Upper lobe of right lung (tissue), 1 donor: ENCODE results near the gene MYCN. TPM values are rescaled to one million over a fixed set of nuclear protein-coding genes. Genes with fewer than 3 reads are reported as not detected.

Source experiments
- ATAC-seq: fragments of 200-7000 bp; cut with Tn5 transposase; one replicate; pipeline ENCODE4 v1.9.1; 2020; ENCODE audit warnings: mild to moderate bottlenecking, moderate library complexity
- DNase-seq: peaks from one replicate; pipeline ENCODE4 v3.0.0-alpha.2; 2020
- H3K27ac ChIP-seq: fragments of 200-600 bp; one replicate; pipeline ENCODE4 v1.8.0; 2022
- H3K27me3 ChIP-seq: fragments of 200-600 bp; one replicate; pipeline ENCODE4 v1.8.0; 2022; ENCODE audit warnings: mild to moderate bottlenecking
- H3K36me3 ChIP-seq: fragments of 200-600 bp; one replicate; pipeline ENCODE4 v1.8.0; 2022
- H3K4me1 ChIP-seq: fragments of 200-600 bp; one replicate; pipeline ENCODE4 v1.8.0; 2022
- H3K4me3 ChIP-seq: fragments of 200-600 bp; one replicate; pipeline ENCODE4 v1.8.0; 2022; ENCODE audit warnings: mild to moderate bottlenecking
- H3K9me3 ChIP-seq: fragments of 200-600 bp; one replicate; pipeline ENCODE4 v1.8.0; 2022
- intact Hi-C: fragments of 100-400 bp; cut with DNase I; formaldehyde crosslinking; loops from one replicate; pipeline ENCODE4 v1.11.0; 2022
- total RNA-seq: library from RNA; stranded (reverse); fragmentation: NEBNext Ultra II Directional; extraction: Animal tissue kit (Norgen Biotek cat#: 25700); gene quantifications from one replicate; pipeline ENCODE4 v1.2.1, GENCODE V29; 2021
- TF ChIP-seq, protein P1 (sequence below): fragments of 200-600 bp; IDR thresholded peaks from one replicate; pipeline ENCODE4 v1.8.0; 2022; ENCODE audit warnings: antibody characterized with exemption
- donor health status: DM: no; HTN: yes; CAD: no; lungs with severe emphysema.

Gene MYCN
- total RNA-seq, 1 donor from 2014 or later = 0.49 TPM

DNA sequence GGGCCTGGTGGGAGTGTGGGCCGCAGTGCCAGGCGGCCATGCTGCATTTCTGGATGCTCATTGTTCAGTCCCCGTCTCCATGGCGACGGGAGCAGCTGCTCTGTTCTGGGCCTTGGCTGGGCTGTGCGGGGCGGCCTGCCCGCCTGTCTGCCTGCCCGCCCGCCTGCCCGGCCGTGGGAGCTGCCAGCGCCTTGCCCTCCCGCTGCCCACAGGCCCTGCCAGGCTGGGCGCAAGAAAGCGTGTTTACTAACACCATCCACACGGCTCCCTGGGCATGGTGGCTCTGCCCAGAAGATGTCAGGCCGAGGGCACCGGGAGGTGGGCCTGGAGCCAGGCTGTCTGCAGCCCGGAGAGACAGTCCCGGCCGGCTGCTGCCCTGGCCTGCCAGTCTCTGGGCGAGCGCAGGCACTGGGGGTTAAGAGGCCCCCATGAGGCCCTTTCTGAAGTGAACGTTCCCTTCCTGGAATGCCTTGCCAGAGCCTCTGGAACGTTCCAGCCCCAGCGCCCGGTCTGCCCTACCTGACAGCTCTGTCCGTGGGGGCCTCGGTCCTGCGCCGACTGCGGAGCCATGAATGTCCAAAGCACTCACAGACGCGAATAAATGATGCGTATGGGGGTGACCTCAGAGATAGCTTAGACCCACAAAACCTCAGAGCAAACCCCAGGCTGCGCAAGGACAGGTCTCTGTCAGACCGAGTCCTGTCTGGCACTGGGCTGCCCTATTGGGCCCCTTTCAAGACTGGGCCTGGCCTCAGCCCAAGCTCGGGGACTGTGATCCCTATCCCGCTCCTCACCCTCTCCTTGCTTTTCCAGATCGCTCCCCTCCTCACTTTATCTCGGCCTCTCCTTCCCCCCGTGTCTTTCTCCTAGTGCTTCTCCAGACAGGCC lies 44.3 kb downstream of the MYCN start:
- Histone ChIP-seq H3K4me3 (no peak overlapping the region), H3K9me3 (no peaks in the 10 kb centered on the region), H3K36me3 (no peaks in the 10 kb centered on the region), H3K27ac (no peak overlapping the region), H3K27me3 (no peaks in the 10 kb centered on the region), H3K4me1 (no peaks in the 10 kb centered on the region)
- ATAC-seq = peak; percentile 12
- DNase-seq = no peak
- intact Hi-C loops = no loop called here
- TF ChIP-seq, protein P1, sequence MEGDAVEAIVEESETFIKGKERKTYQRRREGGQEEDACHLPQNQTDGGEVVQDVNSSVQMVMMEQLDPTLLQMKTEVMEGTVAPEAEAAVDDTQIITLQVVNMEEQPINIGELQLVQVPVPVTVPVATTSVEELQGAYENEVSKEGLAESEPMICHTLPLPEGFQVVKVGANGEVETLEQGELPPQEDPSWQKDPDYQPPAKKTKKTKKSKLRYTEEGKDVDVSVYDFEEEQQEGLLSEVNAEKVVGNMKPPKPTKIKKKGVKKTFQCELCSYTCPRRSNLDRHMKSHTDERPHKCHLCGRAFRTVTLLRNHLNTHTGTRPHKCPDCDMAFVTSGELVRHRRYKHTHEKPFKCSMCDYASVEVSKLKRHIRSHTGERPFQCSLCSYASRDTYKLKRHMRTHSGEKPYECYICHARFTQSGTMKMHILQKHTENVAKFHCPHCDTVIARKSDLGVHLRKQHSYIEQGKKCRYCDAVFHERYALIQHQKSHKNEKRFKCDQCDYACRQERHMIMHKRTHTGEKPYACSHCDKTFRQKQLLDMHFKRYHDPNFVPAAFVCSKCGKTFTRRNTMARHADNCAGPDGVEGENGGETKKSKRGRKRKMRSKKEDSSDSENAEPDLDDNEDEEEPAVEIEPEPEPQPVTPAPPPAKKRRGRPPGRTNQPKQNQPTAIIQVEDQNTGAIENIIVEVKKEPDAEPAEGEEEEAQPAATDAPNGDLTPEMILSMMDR = no peak

- H3K9me3 ChIP-seq = no peaks in the 10 kb centered on the region
- H3K4me3 ChIP-seq = no peak overlapping the region
- no peaks in the 10 kb centered on the region for H3K27me3 ChIP-seq
- no peak overlapping the region for H3K27ac ChIP-seq
- DNase-seq (no peak), ATAC-seq (no peak)
- TF ChIP-seq, protein P1 = no peak
- intact Hi-C loops = no loop called here
- H3K36me3 ChIP-seq = no peaks in the 10 kb centered on the region
- H3K4me1 ChIP-seq = no peaks in the 10 kb centered on the region
Measured at GRCh38 chr2:15985531-15985930, 45.2 kb downstream of the MYCN start.

DNA sequence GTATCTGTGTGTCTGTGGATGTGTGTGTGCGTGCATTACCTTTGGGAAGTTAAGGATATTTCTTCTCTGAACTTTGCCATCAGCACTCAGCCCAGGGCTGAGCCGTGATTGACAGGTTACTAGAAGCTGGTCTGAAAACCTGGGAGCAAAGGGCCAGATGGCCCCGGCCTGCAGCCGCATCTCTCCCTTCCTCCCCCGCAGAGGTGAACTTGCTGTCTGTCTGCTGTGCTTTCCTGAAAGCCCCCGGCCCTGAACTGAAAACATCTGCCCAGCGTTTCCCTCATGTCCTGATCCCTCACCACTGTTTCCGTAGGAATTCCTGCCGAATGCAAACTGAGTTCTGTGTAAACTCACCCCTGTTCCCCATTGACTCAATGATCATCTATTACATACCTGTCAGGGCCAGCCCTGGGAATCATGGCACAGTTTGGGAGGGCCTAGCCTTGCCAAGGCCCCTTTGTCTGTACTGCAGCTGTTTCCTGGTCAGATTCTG lies 45.8 kb downstream of the MYCN start:
- Histone ChIP-seq H3K4me3 (no peak overlapping the region), H3K36me3 (no peaks in the 10 kb centered on the region), H3K27ac (no peak overlapping the region), H3K9me3 (no peaks in the 10 kb centered on the region), H3K4me1 (no peaks in the 10 kb centered on the region), H3K27me3 (no peaks in the 10 kb centered on the region)
- TF ChIP-seq, protein P1 = no peak
- no peak for DNase-seq
- intact Hi-C loops = no loop called here
- no peak for ATAC-seq

DNA sequence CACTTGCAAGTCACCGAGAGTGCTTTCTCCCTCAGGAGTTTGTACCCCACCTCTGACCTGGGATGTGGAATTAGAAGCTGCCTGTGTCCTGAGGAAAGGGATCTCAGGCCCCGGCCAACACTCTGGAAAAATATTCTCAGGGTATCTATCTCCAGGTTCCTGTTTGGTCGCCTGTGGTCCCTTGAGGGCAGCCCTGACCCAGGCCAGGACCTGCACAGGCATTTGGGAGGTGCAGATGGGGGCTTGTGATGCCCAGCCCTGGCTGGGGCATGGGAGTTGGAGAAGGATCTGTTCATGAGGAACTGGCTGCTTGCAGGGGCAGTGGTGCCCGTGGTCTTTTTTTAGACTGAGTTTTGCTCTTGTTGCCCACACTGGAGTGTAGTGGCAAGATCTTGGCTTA lies 46.3 kb downstream of the MYCN start:
- Histone ChIP-seq H3K9me3 (no peaks in the 10 kb centered on the region), H3K4me1 (no peaks in the 10 kb centered on the region), H3K4me3 (no peak overlapping the region), H3K27ac (no peak overlapping the region), H3K27me3 (no peaks in the 10 kb centered on the region), H3K36me3 (no peaks in the 10 kb centered on the region)
- no peak for ATAC-seq
- TF ChIP-seq, protein P1 = no peak
- intact Hi-C loops = no loop called here
- no peak for DNase-seq

- intact Hi-C loops = no loop called here
Measured at GRCh38 chr2:15988733-15989132, 48.4 kb downstream of the MYCN start.

More at GRCh38 chr2:15988733-15989132, 48.4 kb downstream of the MYCN start:
- Histone ChIP-seq H3K27me3 (no peaks in the 10 kb centered on the region), H3K4me1 (no peaks in the 10 kb centered on the region), H3K27ac (no peak overlapping the region), H3K4me3 (no peak overlapping the region), H3K9me3 (no peaks in the 10 kb centered on the region), H3K36me3 (no peaks in the 10 kb centered on the region)
- no peak for DNase-seq
- ATAC-seq = no peak
- TF ChIP-seq, protein P1 = no peak
